B cell (primary cell): ENCODE data around the gene AZU1.

Experiments
- CTCF ChIP-seq: fragments of 200-600 bp; IDR thresholded peaks from one replicate; pipeline ENCODE4 v1.8.0; 2022; ENCODE audit warnings: antibody characterized with exemption, mild to moderate bottlenecking
- EZH2 ChIP-seq: IDR thresholded peaks from 2 replicates; pipeline ENCODE4 v1.6.1; 2012; ENCODE audit warnings: borderline replicate concordance, low read depth, mild to moderate bottlenecking, moderate library complexity, low read length; ENCODE audit not compliant: insufficient read depth, poor library complexity, severe bottlenecking

- no peak for TF ChIP-seq CTCF
- TF ChIP-seq EZH2, result no peak
Measured at GRCh38 chr19:781800-782184, 45.8 kb upstream of the AZU1 start.
